NCI-H187 treated with DMSO at 0.1 percent for 48 hours (cell line): ENCODE measurements around the gene MYORG.

Experiments
- DNase-seq: peaks from one replicate; lab custom pipeline; 2025; lab: John Stamatoyannopoulos, UW

Gene MYORG

DNA sequence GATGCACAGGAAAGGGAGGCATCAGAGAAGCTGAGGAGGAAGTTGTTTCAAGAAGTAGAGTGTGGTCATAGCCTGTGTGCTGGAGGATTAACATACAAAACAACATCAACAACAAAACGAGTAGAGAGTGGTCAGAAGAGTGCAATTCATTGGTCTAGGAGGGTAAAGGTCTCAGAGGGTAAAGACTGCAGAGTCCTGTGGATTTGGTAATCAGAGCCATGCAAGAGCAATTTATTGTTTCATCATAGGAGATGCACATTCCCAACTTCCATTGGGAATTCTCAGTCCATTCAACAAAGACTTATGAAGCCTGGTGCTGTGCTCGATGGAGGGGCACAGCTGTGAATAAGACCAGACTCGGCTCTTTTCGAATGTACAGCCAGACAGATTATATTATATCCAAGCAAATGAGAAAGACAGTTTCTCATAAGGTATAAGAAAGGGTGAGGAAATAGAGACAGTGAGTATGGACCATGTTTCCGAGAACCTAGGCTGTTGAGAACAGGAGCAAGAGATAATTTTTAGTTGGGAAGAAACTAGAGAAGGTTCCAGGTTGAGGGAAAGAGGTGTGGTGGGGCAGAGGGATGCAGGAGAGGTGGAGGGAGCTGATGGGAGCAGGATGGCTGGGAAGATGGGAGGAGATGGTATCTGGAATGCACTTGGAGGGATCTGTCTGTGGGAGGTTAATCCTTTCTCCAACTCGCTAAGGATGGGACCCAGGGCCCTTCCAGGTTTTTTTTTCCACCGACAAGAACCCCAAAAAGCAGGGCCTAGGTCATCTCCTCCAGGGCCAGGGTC, 7.9 kb upstream of the MYORG start:
- no peak for DNase-seq

DNA sequence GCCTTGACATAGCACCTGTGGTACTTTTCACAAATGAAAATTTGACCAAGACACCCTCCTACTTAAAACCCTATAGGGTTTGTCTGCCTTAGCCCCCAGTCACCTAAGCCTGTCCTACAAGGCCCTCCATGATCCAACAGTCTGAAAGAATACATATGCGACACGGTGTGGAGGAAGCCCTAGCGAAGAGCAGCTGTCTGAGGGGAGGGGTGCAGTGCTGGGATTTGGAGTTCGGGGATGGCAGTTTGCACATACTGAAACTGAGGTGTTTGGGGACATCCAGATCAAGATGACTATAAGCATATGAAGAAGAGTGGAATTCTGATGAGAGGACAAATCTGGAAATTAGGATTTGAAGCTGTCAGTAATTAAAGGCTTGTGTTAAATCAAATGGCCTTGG, 7.2 kb upstream of the MYORG start:
- DNase-seq, result no peak

DNA sequence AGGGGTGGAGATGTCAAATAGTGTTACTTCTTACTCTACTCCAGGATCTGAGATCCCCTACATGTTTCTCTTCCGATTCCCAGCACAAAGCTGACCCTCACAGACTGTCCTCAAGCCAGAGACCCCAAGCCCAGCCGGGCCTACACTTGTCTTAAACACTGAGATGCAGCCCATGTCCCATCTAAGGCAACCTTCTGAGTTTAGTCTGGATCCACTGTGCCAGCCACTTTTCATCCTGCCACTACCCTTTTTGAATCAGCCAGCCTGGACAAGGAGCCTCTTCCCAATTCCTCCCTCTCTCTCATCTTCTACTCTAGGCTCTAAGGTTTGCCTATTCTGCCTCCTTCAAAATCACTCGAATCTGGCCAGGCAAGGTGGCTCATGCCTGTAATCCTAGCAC, 6.2 kb upstream of the MYORG start:
- no peak for DNase-seq

DNA sequence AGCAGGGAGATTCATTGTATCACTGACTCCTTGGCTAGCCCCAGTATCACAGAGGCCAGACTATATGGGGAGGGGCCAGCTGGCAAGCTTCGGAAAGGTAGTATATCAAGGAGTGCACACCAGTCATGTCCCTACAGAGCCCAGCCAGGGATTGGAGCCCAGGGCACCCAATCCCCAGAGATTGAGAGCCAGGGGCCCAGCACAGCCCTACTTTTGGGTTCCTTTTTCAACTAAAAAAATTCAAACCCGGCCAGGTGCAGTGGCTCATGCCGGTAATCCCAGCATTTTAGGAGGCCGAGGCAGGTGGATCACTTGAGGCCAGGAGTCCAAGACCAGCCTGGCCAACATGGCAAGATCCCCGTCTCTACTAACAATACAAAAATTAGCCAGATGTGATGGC, 5.4 kb upstream of the MYORG start:
- DNase-seq, result no peak

DNA sequence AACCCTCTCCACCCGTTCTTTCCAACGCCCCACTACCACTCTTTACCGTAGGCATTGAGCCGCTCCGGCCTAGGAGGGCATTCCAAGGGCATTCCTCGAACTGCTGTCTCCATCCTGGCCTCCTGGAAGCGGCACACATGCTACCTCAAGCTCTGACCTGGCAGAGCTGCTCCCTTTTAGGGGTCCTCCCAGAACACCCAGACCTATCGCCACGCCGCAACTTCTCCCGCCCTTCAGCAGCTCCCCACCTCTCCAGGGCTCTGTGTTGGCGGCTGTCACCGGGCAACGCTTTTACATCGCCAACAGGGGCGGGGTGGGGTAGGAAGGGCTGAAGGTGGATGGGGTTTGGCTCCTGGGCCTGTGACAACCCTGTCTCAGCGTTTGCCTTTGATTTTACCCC, 4.6 kb upstream of the MYORG start:
- DNase-seq, result no peak

DNA sequence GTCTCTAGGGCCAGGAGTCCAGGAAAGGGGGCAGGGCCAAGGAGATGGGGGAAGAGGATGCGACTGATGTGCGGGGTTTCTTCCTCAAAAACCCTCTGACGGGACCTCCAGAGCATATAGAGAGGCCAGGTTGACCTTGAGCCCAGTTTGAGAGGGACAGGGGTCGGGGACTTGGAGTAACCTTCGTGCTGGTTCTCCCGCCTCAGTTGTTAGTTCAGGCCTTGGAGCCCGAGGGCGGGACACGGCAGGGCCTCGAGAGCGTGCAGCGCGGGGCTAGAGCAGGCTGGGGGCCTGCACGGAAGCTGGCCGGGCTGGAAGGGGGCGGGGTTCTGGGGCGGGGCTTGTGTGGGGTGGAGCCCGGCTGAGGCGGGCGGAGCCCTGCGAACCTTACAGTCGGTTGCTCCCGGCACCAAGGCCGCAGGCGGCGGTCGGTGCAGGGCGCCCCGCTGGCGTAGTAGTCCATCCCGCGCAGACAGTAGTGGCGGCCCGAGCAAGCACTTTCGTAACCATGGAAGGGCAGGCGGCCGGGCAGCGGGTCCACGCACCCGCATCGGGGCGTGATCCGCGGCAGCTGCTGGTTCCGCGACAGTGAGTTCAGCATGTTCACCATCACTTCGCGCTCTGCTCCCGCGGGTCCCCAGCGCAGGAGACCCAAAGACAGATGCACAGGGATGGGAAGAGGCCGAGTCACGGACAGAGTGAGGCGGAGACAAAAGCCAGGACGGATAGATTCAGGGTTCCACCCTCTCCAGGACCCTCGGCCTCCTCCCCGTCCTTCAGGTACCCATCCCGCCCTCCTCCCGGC, 4.0 kb upstream of the MYORG start:
- DNase-seq, result no peak

DNA sequence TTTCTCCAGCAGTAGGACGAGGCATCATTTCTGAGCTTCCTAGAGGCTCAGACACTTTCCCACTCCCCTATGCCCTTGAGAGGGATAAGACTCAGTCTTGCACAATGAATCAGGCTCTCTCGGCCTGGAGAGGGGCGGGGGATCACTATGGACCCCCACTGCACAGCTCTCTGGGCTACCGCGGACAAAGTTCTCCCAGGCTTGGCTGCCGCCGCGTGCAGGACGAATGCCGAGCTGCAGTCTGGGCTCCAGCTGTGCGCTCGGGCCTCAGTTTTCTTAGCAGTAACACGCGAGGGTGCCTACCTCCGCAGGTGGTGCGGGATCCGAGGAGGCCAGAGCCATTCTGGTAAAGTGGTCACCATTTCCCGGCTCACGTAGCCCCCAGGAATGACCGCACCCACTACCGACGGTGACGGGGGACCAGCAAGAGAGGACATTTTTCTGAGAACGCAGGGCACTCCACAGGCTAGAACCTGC, 3.4 kb upstream of the MYORG start:
- DNase-seq, result no peak

DNA sequence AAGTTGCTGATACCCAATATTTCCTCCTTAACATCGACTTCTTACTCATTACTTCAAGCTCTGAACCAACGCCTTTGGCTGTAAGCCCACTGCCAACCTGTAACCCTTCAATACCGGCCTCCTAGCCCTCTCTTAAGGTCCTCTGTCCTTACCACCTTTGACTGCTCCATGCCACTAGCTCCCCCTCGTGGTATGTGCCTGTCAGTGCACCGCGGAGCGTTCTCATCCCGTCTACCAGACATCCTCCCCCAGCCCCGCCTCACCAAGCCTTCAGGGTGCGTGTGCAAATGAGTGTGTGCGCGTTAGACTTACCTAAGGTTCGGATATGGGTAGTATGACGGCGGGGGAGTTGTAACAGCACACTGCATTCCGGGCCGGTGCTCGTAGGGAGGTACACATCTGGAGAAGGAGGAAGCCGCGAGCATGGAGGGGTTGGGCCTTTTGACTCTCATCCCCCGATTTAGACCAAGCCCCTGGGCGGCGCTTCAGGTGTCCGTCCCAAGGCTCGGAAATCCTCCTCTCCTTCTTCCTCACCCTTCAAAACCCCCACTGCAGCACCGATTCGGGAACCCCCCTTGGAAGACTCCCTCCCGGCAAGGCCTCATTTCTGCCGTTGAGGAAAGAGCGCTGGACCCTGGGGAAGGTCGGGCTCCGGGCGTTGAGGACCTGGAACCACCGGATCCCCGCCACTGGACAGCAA, 2.8 kb upstream of the MYORG start:
- DNase-seq, result peak; percentile 42

DNA sequence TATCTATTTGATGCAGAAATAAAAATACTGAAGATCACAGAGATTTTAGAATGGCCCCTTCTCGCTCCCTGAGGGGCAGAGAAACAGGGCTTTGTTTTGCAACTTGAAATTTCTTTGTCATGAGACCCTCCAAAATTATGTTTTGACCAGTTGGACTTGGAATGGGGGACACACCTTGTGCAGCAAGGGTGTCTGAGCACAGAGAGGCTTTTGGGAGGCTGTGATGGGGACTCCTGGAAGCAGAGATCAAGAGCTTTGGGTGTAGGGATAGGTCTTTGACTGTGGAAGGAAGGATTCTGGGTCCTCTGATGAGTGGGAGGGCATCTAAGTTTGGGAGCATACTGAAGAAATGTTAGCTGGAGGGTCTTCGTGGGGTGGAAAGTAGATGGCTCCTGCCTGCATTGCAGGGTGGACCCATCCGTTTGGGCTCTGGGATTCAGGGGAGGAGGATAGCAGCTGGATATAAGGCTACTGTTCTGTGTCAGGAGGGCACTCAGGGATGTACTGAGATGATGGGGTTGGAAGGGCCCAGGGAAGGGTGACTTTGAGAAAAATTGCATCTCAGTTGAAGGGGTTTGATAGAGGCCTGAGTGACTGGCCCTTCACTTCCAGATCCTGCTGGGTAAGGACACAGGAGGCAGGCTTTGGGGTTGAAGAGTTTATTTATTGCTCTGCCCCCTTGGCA, 1.8 kb upstream of the MYORG start:
- DNase-seq, result no peak

DNA sequence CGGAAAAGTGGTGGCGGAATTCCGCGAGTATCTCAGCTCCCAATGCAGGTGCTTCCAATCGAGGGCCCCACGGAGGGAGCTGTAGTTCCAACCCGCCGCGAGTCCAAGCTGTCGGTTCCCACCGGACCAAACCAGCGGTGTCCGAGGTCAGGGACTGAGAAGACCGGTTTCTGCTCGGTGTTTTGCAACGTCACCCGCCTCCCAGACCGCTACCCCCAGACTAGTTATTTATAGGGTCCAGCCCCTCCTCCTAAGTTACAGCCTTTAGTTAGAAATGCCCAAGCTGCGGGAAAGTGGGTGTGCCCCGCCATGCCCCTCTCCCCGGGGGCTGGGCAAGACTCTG, 677 bp upstream of the MYORG start:
- no peak for DNase-seq

DNA sequence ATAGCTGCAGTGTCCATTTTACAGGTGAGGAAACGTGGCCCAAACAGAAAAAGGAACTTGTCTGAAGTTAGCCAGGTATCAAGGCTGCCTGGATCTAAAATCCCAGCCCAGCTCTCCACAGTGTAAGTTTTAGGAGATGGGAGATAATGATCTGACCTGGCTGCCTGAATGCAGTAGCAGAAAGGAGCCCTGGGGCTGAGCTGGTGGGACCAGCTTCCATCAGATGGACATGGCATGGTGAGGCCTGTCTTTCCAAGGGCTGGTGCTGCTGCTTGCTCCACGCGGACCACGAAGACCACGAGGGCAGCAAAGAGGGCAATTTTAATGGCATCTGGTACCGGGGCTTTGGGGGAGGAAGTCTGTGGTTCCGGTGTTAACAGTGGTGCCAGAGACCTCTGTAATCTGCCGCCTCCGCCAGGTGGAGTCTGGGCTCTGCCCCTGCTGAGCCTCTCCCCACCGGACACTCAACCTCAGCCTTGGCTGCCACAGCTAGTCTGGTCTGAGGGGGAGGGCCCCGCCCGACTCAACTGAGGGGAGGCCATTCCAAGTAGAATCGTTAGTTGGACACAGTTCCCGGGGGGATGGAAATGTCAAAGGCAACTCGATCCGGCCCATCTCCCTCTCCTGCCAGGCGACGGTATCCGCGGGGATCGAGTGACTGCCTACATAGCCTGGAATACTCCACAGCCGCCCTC, 650 bp downstream of the MYORG start:
- DNase-seq, result no peak

DNA sequence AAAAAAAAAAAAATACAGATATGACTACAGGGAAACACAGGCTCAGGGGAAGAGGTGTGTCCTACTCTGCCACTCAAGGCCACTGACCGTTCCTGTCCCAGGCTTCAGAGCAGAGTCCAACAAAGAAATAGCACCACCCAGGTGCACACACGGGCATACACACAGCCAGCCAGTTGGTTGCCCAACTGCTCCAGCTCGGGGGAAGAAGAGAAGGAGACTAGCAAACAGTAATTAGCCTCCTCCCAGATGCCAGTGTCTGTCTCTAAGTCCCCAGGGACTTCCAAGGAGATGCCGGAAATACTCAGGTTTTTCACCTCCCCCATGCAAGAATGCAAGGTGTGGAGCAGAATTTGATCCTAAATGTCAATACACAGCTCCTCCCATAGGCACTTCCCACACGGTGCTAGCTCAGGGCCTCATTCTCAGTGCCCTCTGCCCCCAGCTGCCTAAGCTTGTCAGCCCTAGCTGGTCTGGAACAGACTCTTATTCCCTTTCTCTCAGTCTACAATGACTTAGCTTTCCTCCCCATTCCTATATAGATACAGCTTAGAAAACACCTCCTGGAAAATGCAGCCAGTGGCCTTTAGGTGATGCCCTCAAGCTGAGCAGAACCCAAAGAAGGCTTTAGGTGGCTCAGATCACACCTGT, 1.7 kb downstream of the MYORG start:
- DNase-seq, result peak; percentile 48

DNA sequence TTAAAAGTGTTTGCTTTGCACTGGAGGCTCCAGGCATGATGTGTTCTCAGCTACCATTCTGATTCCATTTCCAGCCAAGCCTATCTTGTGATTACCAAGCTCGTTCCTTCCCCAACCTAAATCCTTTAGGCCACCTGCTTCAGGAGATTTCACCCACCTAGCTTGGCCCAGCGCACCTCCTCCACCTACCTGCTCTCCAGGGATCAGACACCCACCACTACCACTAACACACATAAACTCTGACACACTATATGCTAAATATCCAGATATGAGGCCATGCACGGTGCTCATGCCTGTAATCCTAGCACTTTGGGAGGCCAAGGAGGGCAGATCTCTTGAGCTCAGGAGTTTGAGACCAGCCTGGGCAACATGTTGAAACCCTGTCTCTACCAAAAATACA, 2.4 kb downstream of the MYORG start:
- DNase-seq, result no peak

DNA sequence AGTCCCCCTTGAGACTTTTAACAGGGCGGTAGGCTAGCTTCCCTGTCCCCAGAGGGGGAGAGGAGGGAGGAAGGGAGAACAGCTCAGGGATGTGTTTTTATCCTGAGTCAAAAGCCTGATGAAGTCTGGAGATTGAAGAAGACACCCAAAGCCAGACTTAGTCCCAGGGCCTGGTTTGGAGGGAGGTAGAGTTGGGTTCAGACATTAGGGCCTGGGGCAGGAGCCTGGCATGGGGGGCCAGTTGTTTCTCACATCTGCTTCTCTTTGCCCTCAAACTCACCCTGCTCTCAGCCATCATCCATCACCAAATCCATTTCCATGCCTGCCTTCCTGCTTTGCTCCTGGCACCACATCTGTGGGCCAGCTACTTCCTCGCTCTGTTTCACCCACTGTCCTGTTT, 2.9 kb downstream of the MYORG start:
- DNase-seq, result no peak

DNA sequence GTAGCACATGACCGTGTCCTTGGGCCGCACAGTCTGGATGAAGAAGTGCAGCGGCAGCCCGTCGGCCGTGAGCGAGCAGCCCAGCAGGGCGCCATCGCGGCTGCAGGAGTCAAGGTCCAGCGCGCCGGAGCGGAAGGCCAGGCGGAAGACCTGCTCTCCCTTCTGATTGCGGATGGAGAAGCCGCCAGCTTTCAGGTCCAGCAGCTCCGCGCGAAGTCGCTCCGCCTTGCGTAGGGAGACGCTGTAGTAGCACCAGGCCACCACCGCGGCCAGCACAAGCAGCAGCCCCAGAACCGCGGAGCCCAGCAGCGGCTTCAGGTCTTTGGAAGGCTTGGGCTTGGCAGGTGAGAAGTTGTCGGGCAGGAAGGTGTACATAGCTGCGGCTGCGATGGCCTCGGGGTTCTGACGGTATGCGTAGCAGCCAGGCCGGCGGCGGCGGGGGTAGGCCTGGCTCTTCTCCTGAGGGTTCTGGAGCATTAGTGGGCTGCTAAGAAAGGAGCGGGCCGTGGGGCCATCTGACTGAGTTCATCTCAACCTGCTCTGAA, 4.2 kb downstream of the MYORG start:
- DNase-seq, result no peak

DNA sequence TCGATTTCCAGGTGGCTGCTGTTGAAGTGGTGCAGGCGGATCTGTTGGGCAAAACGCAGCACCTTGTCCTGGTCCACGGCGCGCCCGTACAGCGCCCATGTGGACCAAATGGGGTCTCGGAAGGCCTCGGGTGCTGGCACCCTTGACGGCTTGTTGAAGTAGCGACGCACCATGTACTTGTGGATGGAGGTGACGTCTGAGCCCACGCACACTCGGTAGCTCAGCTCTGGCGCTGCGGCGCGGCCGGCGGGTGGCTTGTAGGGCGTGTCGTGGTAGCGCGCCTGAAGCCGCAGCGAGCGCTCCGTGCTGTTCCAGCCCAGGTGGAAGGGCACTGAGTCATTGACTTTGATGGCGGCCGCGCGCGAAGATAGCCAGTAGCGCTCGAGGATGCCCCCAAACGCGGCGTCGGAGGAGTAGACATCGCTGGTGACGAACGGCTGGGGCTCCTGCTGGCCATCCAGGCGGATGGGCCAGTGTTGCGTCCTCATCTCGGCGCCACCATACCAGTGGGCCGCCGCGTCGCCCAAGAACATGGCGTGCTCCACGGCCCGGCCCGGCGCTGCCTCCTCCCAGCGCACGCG, 4.7 kb downstream of the MYORG start:
- DNase-seq, result no peak

DNA sequence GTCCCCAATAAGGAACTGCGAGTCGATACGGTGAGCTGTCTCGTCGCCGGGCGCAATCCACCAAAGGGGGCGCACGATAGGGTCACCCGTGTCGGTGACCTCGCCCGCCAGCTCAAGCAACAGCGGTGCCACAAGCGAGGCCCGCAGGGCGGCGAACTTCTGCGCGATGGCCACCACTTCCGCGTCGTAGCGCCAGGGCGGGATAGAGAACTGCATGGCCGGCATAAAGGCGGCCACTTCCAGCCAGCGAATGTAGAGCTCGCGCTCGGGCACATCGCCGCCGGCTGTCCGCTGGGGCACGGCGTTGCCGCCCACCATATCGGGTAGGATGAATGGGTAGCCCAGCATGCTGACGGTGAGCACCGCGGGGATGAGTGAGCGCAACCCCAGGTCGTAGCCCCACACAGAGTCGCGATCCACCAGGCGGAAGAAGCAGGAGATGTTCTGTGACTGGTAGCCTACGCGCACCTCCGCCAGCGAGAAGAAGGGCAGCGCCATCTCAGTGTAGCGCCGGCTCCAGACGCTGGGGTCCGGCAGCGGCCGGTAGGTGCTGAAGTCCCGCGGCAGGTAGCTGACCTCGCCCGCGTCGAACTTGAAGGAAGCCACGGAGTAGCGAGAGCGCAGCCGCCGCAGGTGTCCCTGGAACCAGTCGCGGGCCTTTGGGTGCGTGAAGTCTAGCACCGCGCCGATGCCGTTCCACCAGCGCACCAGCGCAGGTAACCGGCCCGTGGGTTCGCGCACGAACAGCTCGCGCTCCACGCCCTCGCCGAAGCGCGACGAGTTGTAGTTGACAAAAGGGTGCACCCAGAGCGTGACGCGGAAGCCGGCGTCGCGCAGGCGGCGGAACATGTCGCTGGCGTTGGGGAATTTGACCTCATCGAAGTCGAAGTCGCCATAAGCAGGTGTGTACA, 5.5 kb downstream of the MYORG start:
- DNase-seq, result no peak

DNA sequence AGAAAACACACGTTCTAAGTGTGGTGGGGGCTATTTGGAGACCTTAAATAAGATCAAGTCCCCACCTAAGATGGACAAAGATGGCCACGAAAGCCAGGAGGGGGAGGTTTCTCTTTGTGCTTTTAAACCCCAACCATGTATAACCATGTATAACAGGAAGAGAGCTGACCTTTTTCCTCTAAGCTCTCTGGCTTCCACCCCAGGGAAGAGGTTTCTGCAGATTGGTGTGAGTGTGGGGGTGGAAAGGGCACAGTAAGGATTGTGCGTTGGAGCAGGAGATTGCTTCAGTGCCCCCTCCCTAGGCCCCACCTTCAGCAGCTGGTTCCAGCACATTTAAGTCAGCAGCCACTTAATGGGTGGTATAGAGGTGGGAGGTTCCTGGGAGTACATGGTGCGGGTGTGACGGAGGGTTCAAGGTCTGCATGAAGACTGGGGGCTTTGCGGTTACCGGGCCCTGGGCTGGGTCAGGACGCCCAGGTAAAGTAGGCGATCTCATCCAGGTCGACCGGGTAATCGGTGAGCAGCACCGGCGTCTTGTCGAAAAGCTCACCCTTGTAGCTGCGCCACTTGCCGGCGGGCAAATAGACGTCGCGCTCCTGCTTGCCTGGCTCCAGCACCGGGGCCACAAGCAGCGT, 6.2 kb downstream of the MYORG start:
- no peak for DNase-seq

DNA sequence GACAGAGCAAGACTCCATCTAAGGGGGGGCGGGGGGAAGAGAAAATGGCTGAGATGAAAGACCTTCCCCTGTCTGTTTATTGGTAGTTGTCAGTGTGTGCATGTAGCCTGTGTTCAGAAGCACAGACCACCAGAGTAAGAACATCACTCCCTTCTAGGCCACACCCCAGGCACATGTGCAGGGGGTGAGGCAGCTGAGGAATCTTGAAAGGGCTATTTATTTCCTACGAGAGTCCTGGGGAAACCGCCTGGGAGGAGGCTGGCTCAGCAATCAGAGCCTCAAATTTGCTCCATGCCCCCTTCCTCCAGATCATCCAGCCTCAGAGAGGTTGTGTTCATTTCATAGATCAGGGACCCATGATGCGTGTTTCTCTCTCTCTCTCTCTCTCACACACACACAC, 7.1 kb downstream of the MYORG start:
- no peak for DNase-seq
